Adrenal gland (tissue), 5 donors: ENCODE results near the gene SRGAP2C.
"Not testable (repeated sequence)": the region's sequence is repeated elsewhere in the genome, so short reads cannot be mapped to it uniquely, and the experiment has no call there.

ENCODE experiments used
- POLR2A ChIP-seq, 2 donors: fragments of 450-650 bp; IDR thresholded peaks; one replicate each; pipeline ENCODE4 v1.6.1; 2017; ENCODE audit warnings: antibody characterized with exemption in 2 of 2, mild to moderate bottlenecking in 2 of 2, moderate library complexity in 1 of 2
- TF ChIP-seq, protein P1 (sequence below), 6 experiments: fragments of 450-650 bp in 4 of 6; fragments of 200-600 bp in 2 of 6; sonication (generic) in 1 of 6; IDR thresholded peaks; 1 replicate in 5 of 6; 2 replicates in 1 of 6; pipeline versions ENCODE4 v1.5.1 to v1.8.0; 2016 to 2021; ENCODE audit warnings: antibody characterized with exemption in 6 of 6, mild to moderate bottlenecking in 2 of 6, moderate library complexity in 1 of 6
- donor health status: DM: no; HTN: no; CAD: no.

DNA sequence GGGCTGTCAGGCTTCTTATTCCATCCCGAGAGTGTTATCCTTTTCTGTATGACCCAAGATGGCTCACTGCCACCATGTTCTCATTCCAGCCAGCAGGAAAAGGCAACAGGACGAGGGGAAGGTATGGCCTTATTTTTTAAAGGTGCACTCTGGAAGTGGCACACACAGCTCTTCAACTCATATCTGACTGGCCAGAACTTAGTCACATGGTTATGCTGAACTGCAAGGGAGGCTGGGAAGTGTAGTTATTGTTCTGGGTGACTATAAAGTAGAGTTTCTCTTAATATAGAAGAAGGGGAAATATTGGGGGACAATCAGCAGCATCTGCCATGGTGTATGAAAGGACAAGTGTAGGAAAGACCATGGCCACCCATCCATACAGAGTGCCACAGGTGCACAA, 107.8 kb downstream of the SRGAP2C start:
- not testable (repeated sequence) for TF ChIP-seq POLR2A (IDR thresholded peaks at IDR 0.05)
- TF ChIP-seq, protein P1, sequence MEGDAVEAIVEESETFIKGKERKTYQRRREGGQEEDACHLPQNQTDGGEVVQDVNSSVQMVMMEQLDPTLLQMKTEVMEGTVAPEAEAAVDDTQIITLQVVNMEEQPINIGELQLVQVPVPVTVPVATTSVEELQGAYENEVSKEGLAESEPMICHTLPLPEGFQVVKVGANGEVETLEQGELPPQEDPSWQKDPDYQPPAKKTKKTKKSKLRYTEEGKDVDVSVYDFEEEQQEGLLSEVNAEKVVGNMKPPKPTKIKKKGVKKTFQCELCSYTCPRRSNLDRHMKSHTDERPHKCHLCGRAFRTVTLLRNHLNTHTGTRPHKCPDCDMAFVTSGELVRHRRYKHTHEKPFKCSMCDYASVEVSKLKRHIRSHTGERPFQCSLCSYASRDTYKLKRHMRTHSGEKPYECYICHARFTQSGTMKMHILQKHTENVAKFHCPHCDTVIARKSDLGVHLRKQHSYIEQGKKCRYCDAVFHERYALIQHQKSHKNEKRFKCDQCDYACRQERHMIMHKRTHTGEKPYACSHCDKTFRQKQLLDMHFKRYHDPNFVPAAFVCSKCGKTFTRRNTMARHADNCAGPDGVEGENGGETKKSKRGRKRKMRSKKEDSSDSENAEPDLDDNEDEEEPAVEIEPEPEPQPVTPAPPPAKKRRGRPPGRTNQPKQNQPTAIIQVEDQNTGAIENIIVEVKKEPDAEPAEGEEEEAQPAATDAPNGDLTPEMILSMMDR (IDR thresholded peaks at IDR 0.05): not testable (repeated sequence)
